ENCODE measurements around the gene TSGA10IP.
A peak's percentile ranks its signal among the peaks of the same experiment; 100 is the strongest.

Gene TSGA10IP

GRCh38 chr11:65918211-65919140 is 26.8 kb upstream of the TSGA10IP start, which contains the start of gene C11orf68:
Gene C11orf68 (minus strand): TSS chr11:65919062. CDS start chr11:65919031, 31 bp downstream.
- peak; percentile 48 for DNase-seq

- peak; percentile 98 for DNase-seq
Observed at GRCh38 chr11:65919141-65919572, 26.1 kb upstream of the TSGA10IP start, which contains the start of gene DRAP1. Gene DRAP1 (plus strand): TSS chr11:65919426. CDS start chr11:65919502, 76 bp downstream.

- no peak for DNase-seq
Observed at GRCh38 chr11:65919573-65920371, 25.5 kb upstream of the TSGA10IP start.

- peak; percentile 26 for DNase-seq
Observed at GRCh38 chr11:65920372-65920802, 24.9 kb upstream of the TSGA10IP start.

GRCh38 chr11:65921033-65921555 is 24.2 kb upstream of the TSGA10IP start:
- no peak for DNase-seq

GRCh38 chr11:65921876-65922275 is 23.4 kb upstream of the TSGA10IP start:
- DNase-seq = no peak

GRCh38 chr11:65922565-65922964 is 22.7 kb upstream of the TSGA10IP start:
- DNase-seq = no peak

GRCh38 chr11:65925397-65925796 is 19.9 kb upstream of the TSGA10IP start:
- no peak for DNase-seq

GRCh38 chr11:65927904-65928397 is 17.3 kb upstream of the TSGA10IP start:
- no peak for DNase-seq

- DNase-seq = no peak
Observed at GRCh38 chr11:65928667-65929066, 16.6 kb upstream of the TSGA10IP start.

- DNase-seq = no peak
Observed at GRCh38 chr11:65931773-65932557, 13.3 kb upstream of the TSGA10IP start.

GRCh38 chr11:65932558-65932919 is 12.7 kb upstream of the TSGA10IP start:
- DNase-seq = peak; percentile 53

GRCh38 chr11:65934014-65934413 is 11.3 kb upstream of the TSGA10IP start:
- no peak for DNase-seq

- no peak for DNase-seq
Observed at GRCh38 chr11:65937766-65938165, 7.5 kb upstream of the TSGA10IP start.

- DNase-seq = no peak
Observed at GRCh38 chr11:65941720-65942310, 3.5 kb upstream of the TSGA10IP start.

- no peak for DNase-seq
Observed at GRCh38 chr11:65942531-65942930, 2.7 kb upstream of the TSGA10IP start.

GRCh38 chr11:65944191-65944590 is 1.1 kb upstream of the TSGA10IP start:
- no peak for DNase-seq

- DNase-seq = no peak
Observed at GRCh38 chr11:65944767-65945166, 513 bp upstream of the TSGA10IP start.

- DNase-seq = no peak
Observed at GRCh38 chr11:65945941-65946558, 770 bp downstream of the TSGA10IP start.

GRCh38 chr11:65946655-65947054 is 1.4 kb downstream of the TSGA10IP start:
- no peak for DNase-seq

GRCh38 chr11:65947133-65947532 is 1.9 kb downstream of the TSGA10IP start:
- DNase-seq = no peak
